ENCODE results near the gene NAALADL2.

The NAALADL2 gene

GRCh38 chr3:175311946-175312345, 452.8 kb downstream of the NAALADL2 start:
- Histone ChIP-seq H3K4me2 (ENCODE audit: low read depth, low read length, poor library complexity, severe bottlenecking) (no peak overlapping the region), H3K27ac (ENCODE audit: low read depth, low read length) (no peak overlapping the region), H3K4me3 (ENCODE audit: insufficient read depth, low read length, poor library complexity, severe bottlenecking) (no peak overlapping the region), H3K79me2 (ENCODE audit: insufficient read depth, low read length) (no peaks in the 10 kb centered on the region), H3K36me3 (ENCODE audit: low read length) (no peaks in the 10 kb centered on the region), H3K27me3 (ENCODE audit: low read length) (no peaks in the 10 kb centered on the region), H3K9me3 (ENCODE audit: insufficient read depth, low read length) (no peaks in the 10 kb centered on the region), H2AFZ (ENCODE audit: low read depth, low read length, severe bottlenecking) (no peak overlapping the region), H3K9me2 (replicated peaks; ENCODE audit: insufficient read depth, low read length) (no peaks in the 10 kb centered on the region), H4K20me1 (ENCODE audit: low read depth, low read length) (no peaks in the 10 kb centered on the region), H3F3A (ENCODE audit: insufficient read depth) (no peaks in the 10 kb centered on the region), H3K9ac (ENCODE audit: low read length) (no peak overlapping the region)
- TF ChIP-seq EZH2phosphoT487 (conservative IDR thresholded peaks at IDR 0.05; ENCODE audit: low read length), result no peak
- TF ChIP-seq CTCF (IDR thresholded peaks at IDR 0.05; ENCODE audit: insufficient read depth, low read length, poor library complexity, severe bottlenecking), result no peak

- Histone ChIP-seq H3K36me3 (ENCODE audit: low read length) (no peaks in the 10 kb centered on the region), H4K20me1 (ENCODE audit: low read depth, low read length) (no peaks in the 10 kb centered on the region), H3K9me2 (replicated peaks; ENCODE audit: insufficient read depth, low read length) (no peaks in the 10 kb centered on the region), H3K79me2 (ENCODE audit: insufficient read depth, low read length) (no peaks in the 10 kb centered on the region), H3K9ac (ENCODE audit: low read length) (no peak overlapping the region), H3K27me3 (ENCODE audit: low read length) (no peaks in the 10 kb centered on the region), H3K4me2 (ENCODE audit: low read depth, low read length, poor library complexity, severe bottlenecking) (no peak overlapping the region), H3F3A (ENCODE audit: insufficient read depth) (no peaks in the 10 kb centered on the region), H3K9me3 (ENCODE audit: insufficient read depth, low read length) (no peaks in the 10 kb centered on the region), H3K27ac (ENCODE audit: low read depth, low read length) (no peak overlapping the region), H3K4me3 (ENCODE audit: insufficient read depth, low read length, poor library complexity, severe bottlenecking) (no peak overlapping the region), H2AFZ (ENCODE audit: low read depth, low read length, severe bottlenecking) (no peak overlapping the region)
- TF ChIP-seq EZH2phosphoT487 (conservative IDR thresholded peaks at IDR 0.05; ENCODE audit: low read length), result no peak
- no peak for TF ChIP-seq CTCF (IDR thresholded peaks at IDR 0.05; ENCODE audit: insufficient read depth, low read length, poor library complexity, severe bottlenecking)
Observed at GRCh38 chr3:175312791-175313190, 453.7 kb downstream of the NAALADL2 start.

- H3K9ac ChIP-seq (ENCODE audit: low read length), result no peak overlapping the region
- no peaks in the 10 kb centered on the region for H3K9me2 ChIP-seq (replicated peaks; ENCODE audit: insufficient read depth, low read length)
- no peaks in the 10 kb centered on the region for H3F3A ChIP-seq (ENCODE audit: insufficient read depth)
- H3K27me3 ChIP-seq (ENCODE audit: low read length), result no peaks in the 10 kb centered on the region
- no peaks in the 10 kb centered on the region for H3K36me3 ChIP-seq (ENCODE audit: low read length)
- H3K4me2 ChIP-seq (ENCODE audit: low read depth, low read length, poor library complexity, severe bottlenecking), result no peak overlapping the region
- H3K9me3 ChIP-seq (ENCODE audit: insufficient read depth, low read length), result no peaks in the 10 kb centered on the region
- H3K4me3 ChIP-seq (ENCODE audit: insufficient read depth, low read length, poor library complexity, severe bottlenecking), result no peak overlapping the region
- no peaks in the 10 kb centered on the region for H3K79me2 ChIP-seq (ENCODE audit: insufficient read depth, low read length)
- no peak overlapping the region for H3K27ac ChIP-seq (ENCODE audit: low read depth, low read length)
- H4K20me1 ChIP-seq (ENCODE audit: low read depth, low read length), result no peaks in the 10 kb centered on the region
- no peak for TF ChIP-seq CTCF (IDR thresholded peaks at IDR 0.05; ENCODE audit: insufficient read depth, low read length, poor library complexity, severe bottlenecking)
- no peak for TF ChIP-seq EZH2phosphoT487 (conservative IDR thresholded peaks at IDR 0.05; ENCODE audit: low read length)
- H2AFZ ChIP-seq (ENCODE audit: low read depth, low read length, severe bottlenecking), result no peak overlapping the region
Observed at GRCh38 chr3:175316799-175317198, 457.7 kb downstream of the NAALADL2 start.
